HG03342 (cell line): ENCODE data around the gene NOTCH3.

Source experiments
- ATAC-seq: cut with Tn5 transposase; IDR thresholded peaks from one replicate; pipeline ENCODE4 v1.9.1; 2021; ENCODE audit warnings: mild to moderate bottlenecking, moderate library complexity; ENCODE audit not compliant: unreplicated experiment

Gene NOTCH3

GRCh38 chr19:15237759-15238638 lies 37.2 kb upstream of the NOTCH3 start:
- ATAC-seq, result no peak

GRCh38 chr19:15236886-15237285 lies 36.1 kb upstream of the NOTCH3 start:
- ATAC-seq, result no peak

GRCh38 chr19:15235781-15236180 lies 35.0 kb upstream of the NOTCH3 start:
- no peak for ATAC-seq

- ATAC-seq, result no peak
Measured at GRCh38 chr19:15234431-15235130, 33.8 kb upstream of the NOTCH3 start.

- no peak for ATAC-seq
Measured at GRCh38 chr19:15231271-15231670, 30.5 kb upstream of the NOTCH3 start.

- ATAC-seq, result no peak
Measured at GRCh38 chr19:15227261-15227660, 26.5 kb upstream of the NOTCH3 start.

- no peak for ATAC-seq
Measured at GRCh38 chr19:15225760-15226159, 25.0 kb upstream of the NOTCH3 start.

GRCh38 chr19:15223649-15224361 lies 23.0 kb upstream of the NOTCH3 start:
- ATAC-seq, result no peak

GRCh38 chr19:15222738-15223648 lies 22.2 kb upstream of the NOTCH3 start:
- ATAC-seq, result peak; percentile 92

GRCh38 chr19:15220833-15221232 lies 20.0 kb upstream of the NOTCH3 start:
- no peak for ATAC-seq

GRCh38 chr19:15218501-15218900 lies 17.7 kb upstream of the NOTCH3 start:
- ATAC-seq, result no peak

GRCh38 chr19:15216363-15216762 lies 15.6 kb upstream of the NOTCH3 start:
- no peak for ATAC-seq

GRCh38 chr19:15213715-15214381 lies 13.1 kb upstream of the NOTCH3 start:
- no peak for ATAC-seq

GRCh38 chr19:15212711-15213110 lies 11.9 kb upstream of the NOTCH3 start:
- no peak for ATAC-seq

GRCh38 chr19:15210323-15210781 lies 9.6 kb upstream of the NOTCH3 start:
- ATAC-seq, result no peak

GRCh38 chr19:15201374-15202023 lies 704 bp upstream of the NOTCH3 start:
- ATAC-seq, result no peak

GRCh38 chr19:15199661-15200552 lies 888 bp downstream of the NOTCH3 start:
- no peak for ATAC-seq

GRCh38 chr19:15198951-15199660 lies 1.7 kb downstream of the NOTCH3 start:
- no peak for ATAC-seq
